Lung (tissue), 12 donors: Measurements from ENCODE around the gene ARRB2. TPM values are rescaled to one million over a fixed set of nuclear protein-coding genes. Genes with fewer than 3 reads are reported as not detected.

Experiments used
- ATAC-seq: fragments of 200-7000 bp; cut with Tn5 transposase; one replicate; pipeline ENCODE4 v1.9.1; 2020; ENCODE audit warnings: moderate number of reproducible peaks; ENCODE audit not compliant: insufficient read depth, low FRiP score
- DNase-seq, 3 donors: peaks; one replicate each; pipeline ENCODE4 v3.0.0-alpha.2; 2013 to 2017
- H3K27ac ChIP-seq, 2 donors: one replicate each; pipeline ENCODE4 v1.5.1; 2013; ENCODE audit warnings: mild to moderate bottlenecking in 2 of 2, moderate library complexity in 2 of 2, control low read depth in 1 of 2, inconsistent platforms in 1 of 2, low read depth in 1 of 2, low read length in 1 of 2
- H3K27me3 ChIP-seq, 3 donors: one replicate each; pipeline ENCODE4 v1.5.1; 2013; ENCODE audit warnings: low read length in 2 of 3; ENCODE audit not compliant: control insufficient read depth in 3 of 3, insufficient read depth in 3 of 3
- H3K36me3 ChIP-seq, 4 donors: one replicate each; pipeline ENCODE4 v1.5.1; 2013; ENCODE audit warnings: low read length in 4 of 4, mild to moderate bottlenecking in 1 of 4, moderate library complexity in 1 of 4; ENCODE audit not compliant: control insufficient read depth in 4 of 4, insufficient read depth in 4 of 4
- H3K4me1 ChIP-seq, 5 donors: one replicate each; pipeline ENCODE4 v1.5.1; 2013; ENCODE audit warnings: low read length in 5 of 5, mild to moderate bottlenecking in 2 of 5, moderate library complexity in 1 of 5; ENCODE audit not compliant: control insufficient read depth in 5 of 5, insufficient read depth in 5 of 5
- H3K4me3 ChIP-seq: one replicate; pipeline ENCODE4 v1.5.1; 2013; ENCODE audit warnings: mild to moderate bottlenecking, control low read depth, moderate library complexity
- H3K9ac ChIP-seq, 2 donors: one replicate each; pipeline ENCODE4 v1.5.1; 2013; ENCODE audit warnings: low read length in 2 of 2, control low read depth in 1 of 2; ENCODE audit not compliant: insufficient read depth in 1 of 2
- H3K9me3 ChIP-seq, 4 donors: one replicate each; pipeline ENCODE4 v1.5.1; 2013; ENCODE audit warnings: low read length in 3 of 4, mild to moderate bottlenecking in 1 of 4, moderate library complexity in 1 of 4; ENCODE audit not compliant: control insufficient read depth in 4 of 4, insufficient read depth in 3 of 4
- WGBS, 2 donors: extraction: QIAGEN DNeasy Blood & Tissue Kit; methylation state at CpG; one replicate each; pipeline ENCODE4 v1.1.7; 2013; 5-methylcytosine and 5-hydroxymethylcytosine counted together
- polyA plus RNA-seq, 2 donors: library from polyadenylated mRNA; stranded (reverse); fragments of 200-250 nt; gene quantifications; one replicate each; pipeline ENCODE4 v1.2.1, GENCODE V29; 2013
- total RNA-seq, 2 donors: library from RNA; depleted of rRNA in 1 of 2; stranded (reverse); fragments of >200 nt in 1 of 2; gene quantifications; one replicate each; pipeline ENCODE4 v1.2.1, GENCODE V29; 2014 to 2021
- TF ChIP-seq, protein P1 (sequence below): IDR thresholded peaks from 2 replicates; pipeline ENCODE4 v1.5.1; 2012; ENCODE audit warnings: mild to moderate bottlenecking; ENCODE audit errors: control extremely low read depth, extremely low read depth
- donor health status: control.
- donor health status: control.
- donor health status: Bipolar disorder and iron deficiency.
- donor health status: healthy.
- donor health status: DM: yes; HTN: yes; CAD: no.

The ARRB2 gene
- total and polyA plus RNA-seq, 4 donors = 27.2 to 222 (median 142) TPM

- peak in 1 of 3 donors; percentile 33 for DNase-seq
- no peak for ATAC-seq
- no peaks in the 10 kb centered on the region for H3K9me3 ChIP-seq
These were observed 9.3 kb downstream of the ARRB2 start for GRCh38 chr17:4719684-4720221.

DNA sequence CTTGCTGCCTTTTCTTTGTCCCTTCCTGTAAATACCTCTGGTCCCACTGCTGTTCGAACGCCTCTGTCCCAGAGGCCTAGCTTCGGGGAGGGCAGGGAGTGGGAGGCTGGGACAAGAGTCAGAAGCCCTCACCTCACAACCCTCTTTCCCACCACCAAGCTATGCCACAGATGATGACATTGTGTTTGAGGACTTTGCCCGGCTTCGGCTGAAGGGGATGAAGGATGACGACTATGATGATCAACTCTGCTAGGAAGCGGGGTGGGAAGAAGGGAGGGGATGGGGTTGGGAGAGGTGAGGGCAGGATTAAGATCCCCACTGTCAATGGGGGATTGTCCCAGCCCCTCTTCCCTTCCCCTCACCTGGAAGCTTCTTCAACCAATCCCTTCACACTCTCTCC lies 10.4 kb downstream of the ARRB2 start:
- Histone ChIP-seq H3K27ac (peak overlapping the region in 1 of 2 donors; percentile 62), H3K4me1 (peaks cover 0 to 6% (median 0%) of the 10 kb centered on the region in 5 donors), H3K9me3 (no peaks in the 10 kb centered on the region), H3K27me3 (no peaks in the 10 kb centered on the region), H3K4me3 (no peak overlapping the region), H3K9ac (no peak overlapping the region), H3K36me3 (peaks cover 0 to 38% (median 4%) of the 10 kb centered on the region in 4 donors)
- WGBS, 2 donors = 86 to 88% methylated on average over 7 of the region's 7 CpGs
- TF ChIP-seq, protein P1, sequence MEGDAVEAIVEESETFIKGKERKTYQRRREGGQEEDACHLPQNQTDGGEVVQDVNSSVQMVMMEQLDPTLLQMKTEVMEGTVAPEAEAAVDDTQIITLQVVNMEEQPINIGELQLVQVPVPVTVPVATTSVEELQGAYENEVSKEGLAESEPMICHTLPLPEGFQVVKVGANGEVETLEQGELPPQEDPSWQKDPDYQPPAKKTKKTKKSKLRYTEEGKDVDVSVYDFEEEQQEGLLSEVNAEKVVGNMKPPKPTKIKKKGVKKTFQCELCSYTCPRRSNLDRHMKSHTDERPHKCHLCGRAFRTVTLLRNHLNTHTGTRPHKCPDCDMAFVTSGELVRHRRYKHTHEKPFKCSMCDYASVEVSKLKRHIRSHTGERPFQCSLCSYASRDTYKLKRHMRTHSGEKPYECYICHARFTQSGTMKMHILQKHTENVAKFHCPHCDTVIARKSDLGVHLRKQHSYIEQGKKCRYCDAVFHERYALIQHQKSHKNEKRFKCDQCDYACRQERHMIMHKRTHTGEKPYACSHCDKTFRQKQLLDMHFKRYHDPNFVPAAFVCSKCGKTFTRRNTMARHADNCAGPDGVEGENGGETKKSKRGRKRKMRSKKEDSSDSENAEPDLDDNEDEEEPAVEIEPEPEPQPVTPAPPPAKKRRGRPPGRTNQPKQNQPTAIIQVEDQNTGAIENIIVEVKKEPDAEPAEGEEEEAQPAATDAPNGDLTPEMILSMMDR = no peak
- DNase-seq (no peak), ATAC-seq (no peak)

More at GRCh38 chr17:4719684-4720221, 9.3 kb downstream of the ARRB2 start:
- 67 to 85% methylated on average over 15 of the region's 15 CpGs for WGBS, 2 donors
- H3K4me1 ChIP-seq = peaks cover 0 to 6% (median 0%) of the 10 kb centered on the region in 5 donors
- TF ChIP-seq, protein P1 = no peak
- H3K27ac ChIP-seq = peak overlapping the region in 1 of 2 donors; percentile 7
- no peaks in the 10 kb centered on the region for H3K27me3 ChIP-seq
- H3K9ac ChIP-seq = no peak overlapping the region
- peaks cover 0 to 47% (median 7%) of the 10 kb centered on the region in 4 donors for H3K36me3 ChIP-seq
- H3K4me3 ChIP-seq = no peak overlapping the region

GRCh38 chr17:4721203-4722135 lies 11.0 kb downstream of the ARRB2 start:
- Histone ChIP-seq H3K4me1 (peaks cover 0 to 6% (median 0%) of the 10 kb centered on the region in 5 donors), H3K27ac (peak overlapping the region; percentile 47 to 83), H3K27me3 (no peaks in the 10 kb centered on the region), H3K4me3 (no peak overlapping the region), H3K36me3 (peaks cover 0 to 32% (median 3%) of the 10 kb centered on the region in 4 donors), H3K9me3 (no peaks in the 10 kb centered on the region), H3K9ac (no peak overlapping the region)
- 64 to 77% methylated on average over 20 of the region's 20 CpGs for WGBS, 2 donors
- DNase-seq (peak in 1 of 3 donors; percentile 67), ATAC-seq (peak; percentile 75)
- TF ChIP-seq, protein P1 = no peak
